Kidney (tissue), 14 donors: ENCODE data around the gene HIP1R. TPM values are rescaled to one million over a fixed set of nuclear protein-coding genes. Genes with fewer than 3 reads are reported as not detected.
A peak's percentile ranks its signal among the peaks of the same experiment; 100 is the strongest.

Experiments used
- DNase-seq, 5 donors: peaks; one replicate each; pipeline ENCODE4 v3.0.0-alpha.2; 2013 to 2020
- FAIRE-seq: peaks from 2 replicates; lab custom pipeline; 2012; peaks lifted over from hg19 to GRCh38; lab: Jason Lieb, UNC
- H3K27ac ChIP-seq, 2 donors: one replicate each; pipeline ENCODE4 v1.7.0; 2013; ENCODE audit warnings: low read depth in 2 of 2, low read length in 2 of 2, inconsistent platforms in 1 of 2
- H3K27me3 ChIP-seq: one replicate; pipeline ENCODE4 v1.7.1; 2013; ENCODE audit warnings: low read length, inconsistent platforms; ENCODE audit not compliant: control insufficient read depth, insufficient read depth
- H3K36me3 ChIP-seq, 3 donors: one replicate each; pipeline versions ENCODE4 v1.7.0 to v1.7.1; 2013; ENCODE audit warnings: low read length in 3 of 3, control low read depth in 1 of 3, inconsistent platforms in 1 of 3; ENCODE audit not compliant: insufficient read depth in 3 of 3, control insufficient read depth in 2 of 3
- H3K4me1 ChIP-seq, 3 donors: one replicate each; pipeline versions ENCODE4 v1.7.0 to v1.7.1; 2013; ENCODE audit warnings: low read length in 3 of 3, inconsistent platforms in 1 of 3, low read depth in 1 of 3; ENCODE audit not compliant: control insufficient read depth in 2 of 3, insufficient read depth in 2 of 3
- H3K4me3 ChIP-seq, 3 donors: one replicate each; pipeline versions ENCODE4 v1.7.0 to v1.8.1; 2013; ENCODE audit warnings: low read length in 3 of 3, control low read depth in 1 of 3, inconsistent platforms in 1 of 3
- H3K9ac ChIP-seq, 3 donors: one replicate each; pipeline versions ENCODE4 v1.7.0 to v1.7.1; 2013; ENCODE audit warnings: low read length in 3 of 3, control low read depth in 1 of 3, inconsistent platforms in 1 of 3
- H3K9me3 ChIP-seq, 3 donors: one replicate each; pipeline versions ENCODE4 v1.7.0 to v1.7.1; 2013; ENCODE audit warnings: low read length in 3 of 3, control low read depth in 1 of 3, inconsistent platforms in 1 of 3; ENCODE audit not compliant: control insufficient read depth in 2 of 3, insufficient read depth in 1 of 3
- intact Hi-C: fragments of 100-400 bp; cut with DNase I; formaldehyde crosslinking; loops from one replicate; pipeline ENCODE4 v1.11.1; 2022
- polyA plus RNA-seq: library from polyadenylated mRNA; stranded (reverse); fragments of 350-450 nt; fragmentation: Illumina TruSeq; extraction: RNeasy Lipid Tissue Mini Kit (QIAGEN cat#74804); gene quantifications from one replicate; pipeline ENCODE4 v1.2.3, GENCODE V29; 2014; ENCODE audit warnings: low read depth, low replicate concordance; ENCODE audit not compliant: insufficient read depth
- total RNA-seq: library from RNA; stranded (reverse); fragmentation: NEBNext Ultra II Directional; extraction: Animal tissue kit (Norgen Biotek cat#: 25700); gene quantifications from one replicate; pipeline ENCODE4 v1.2.1, GENCODE V29; 2021
- TF ChIP-seq, protein P1 (sequence below): IDR thresholded peaks from 3 replicates; pipeline ENCODE4 v1.5.1; 2012; ENCODE audit warnings: mild to moderate bottlenecking, moderate library complexity, borderline replicate concordance; ENCODE audit not compliant: insufficient read depth; ENCODE audit errors: extremely low read depth
- donor health status: control.
- donor health status: control.
- donor health status: control.
- donor health status: control.
- donor health status: control.
- donor health status: DM: yes; HTN: yes; CAD: no.
- donor health status: Normal renal cell carcinoma (clear cell type).

Gene HIP1R
- total and polyA plus RNA-seq, 2 donors from 2014 or later = 39.4 to 87.8 TPM

DNA sequence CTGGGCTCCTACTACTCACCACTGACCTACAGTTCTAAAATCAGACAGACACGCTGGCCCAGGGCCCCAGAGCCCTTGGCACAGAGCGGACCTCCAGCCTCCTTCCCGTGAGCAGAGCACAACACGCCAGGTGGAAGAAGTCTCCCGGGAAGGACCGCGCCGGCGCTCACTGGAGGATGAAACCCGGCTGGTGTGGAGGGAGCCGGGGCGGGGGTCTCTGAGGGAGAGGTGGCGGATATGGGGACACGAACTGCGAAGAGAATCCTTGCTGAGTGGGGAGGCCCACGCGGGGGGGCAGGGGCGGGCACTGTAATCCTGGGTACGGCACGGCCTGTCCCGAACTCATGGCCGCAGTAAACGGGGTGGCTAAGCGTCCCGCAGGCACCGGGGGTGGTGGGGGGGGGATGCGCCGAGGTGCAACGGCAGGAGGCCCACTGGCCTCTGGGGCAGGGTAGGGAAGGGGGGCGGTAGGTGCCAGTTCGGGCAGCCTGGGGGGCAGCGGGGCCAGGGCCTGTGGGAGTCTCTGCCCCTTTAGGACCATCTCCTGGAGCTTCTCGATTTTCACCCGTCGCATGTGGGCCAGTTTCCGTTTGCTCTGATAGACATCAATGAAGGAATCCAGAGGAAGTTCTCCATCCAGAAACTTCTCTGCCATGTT is 31.8 kb downstream of the HIP1R start:
- Histone ChIP-seq H3K36me3 (peaks cover 0 to 22% (median 11%) of the 10 kb centered on the region in 3 donors), H3K9ac (no peak overlapping the region), H3K27ac (peak overlapping the region; percentile 79 to 82), H3K4me1 (peaks cover 0 to 68% (median 42%) of the 10 kb centered on the region in 3 donors), H3K27me3 (no peaks in the 10 kb centered on the region), H3K4me3 (no peak overlapping the region), H3K9me3 (no peaks in the 10 kb centered on the region)
- TF ChIP-seq, protein P1, sequence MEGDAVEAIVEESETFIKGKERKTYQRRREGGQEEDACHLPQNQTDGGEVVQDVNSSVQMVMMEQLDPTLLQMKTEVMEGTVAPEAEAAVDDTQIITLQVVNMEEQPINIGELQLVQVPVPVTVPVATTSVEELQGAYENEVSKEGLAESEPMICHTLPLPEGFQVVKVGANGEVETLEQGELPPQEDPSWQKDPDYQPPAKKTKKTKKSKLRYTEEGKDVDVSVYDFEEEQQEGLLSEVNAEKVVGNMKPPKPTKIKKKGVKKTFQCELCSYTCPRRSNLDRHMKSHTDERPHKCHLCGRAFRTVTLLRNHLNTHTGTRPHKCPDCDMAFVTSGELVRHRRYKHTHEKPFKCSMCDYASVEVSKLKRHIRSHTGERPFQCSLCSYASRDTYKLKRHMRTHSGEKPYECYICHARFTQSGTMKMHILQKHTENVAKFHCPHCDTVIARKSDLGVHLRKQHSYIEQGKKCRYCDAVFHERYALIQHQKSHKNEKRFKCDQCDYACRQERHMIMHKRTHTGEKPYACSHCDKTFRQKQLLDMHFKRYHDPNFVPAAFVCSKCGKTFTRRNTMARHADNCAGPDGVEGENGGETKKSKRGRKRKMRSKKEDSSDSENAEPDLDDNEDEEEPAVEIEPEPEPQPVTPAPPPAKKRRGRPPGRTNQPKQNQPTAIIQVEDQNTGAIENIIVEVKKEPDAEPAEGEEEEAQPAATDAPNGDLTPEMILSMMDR = no peak
- intact Hi-C loops = no loop called here
- DNase-seq = peak in 2 of 5 donors; percentile 53 to 80
- no peak for FAIRE-seq

DNA sequence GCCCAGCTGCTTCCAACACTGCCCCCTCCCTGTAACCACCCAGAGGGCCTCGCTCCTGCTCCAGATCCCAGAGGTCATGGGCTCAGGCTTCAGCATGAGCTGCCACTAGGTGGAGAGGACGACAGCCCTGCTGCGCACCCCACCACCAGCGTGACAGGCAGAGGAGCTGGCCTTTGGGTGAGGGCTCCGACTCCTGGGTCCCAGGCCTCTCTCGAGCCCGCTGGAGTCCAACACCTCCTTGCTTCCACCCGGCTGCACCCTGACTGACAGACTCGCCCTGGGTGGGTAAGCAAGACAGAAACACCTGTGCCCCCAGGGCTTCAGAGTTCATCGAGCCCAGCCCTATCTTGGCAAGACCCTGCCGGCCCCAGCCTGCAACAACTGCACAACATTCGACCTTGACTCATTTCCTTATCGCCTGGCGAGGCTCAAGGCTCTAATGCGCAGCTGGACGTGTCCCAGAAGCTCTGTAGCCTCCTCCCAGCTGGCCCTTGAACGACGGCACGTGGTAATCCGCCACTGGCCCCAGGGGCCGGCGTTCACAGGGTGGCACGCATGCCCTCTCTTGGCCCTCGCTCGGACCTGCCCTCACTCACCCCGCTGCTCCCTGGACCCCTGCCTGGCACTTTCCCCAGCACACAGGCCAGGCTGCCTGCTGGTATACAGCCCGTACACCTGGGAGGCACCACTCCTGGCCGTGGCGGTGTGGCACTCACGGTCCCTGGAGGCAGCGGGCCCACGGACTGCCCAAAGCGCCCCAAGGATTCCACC is 32.6 kb downstream of the HIP1R start:
- intact Hi-C loops = no loop called here
- peaks cover 0 to 22% (median 11%) of the 10 kb centered on the region in 3 donors for H3K36me3 ChIP-seq
- peaks cover 0 to 72% (median 45%) of the 10 kb centered on the region in 3 donors for H3K4me1 ChIP-seq
- TF ChIP-seq, protein P1 = peak; percentile 45
- DNase-seq (peak in 2 of 5 donors; percentile 49 to 88), FAIRE-seq (no peak)
- peak overlapping the region in 1 of 3 donors; percentile 21 for H3K9ac ChIP-seq
- H3K9me3 ChIP-seq = no peaks in the 10 kb centered on the region
- peak overlapping the region; percentile 79 for H3K27ac ChIP-seq
- H3K27me3 ChIP-seq = no peaks in the 10 kb centered on the region
- H3K4me3 ChIP-seq = no peak overlapping the region

DNA sequence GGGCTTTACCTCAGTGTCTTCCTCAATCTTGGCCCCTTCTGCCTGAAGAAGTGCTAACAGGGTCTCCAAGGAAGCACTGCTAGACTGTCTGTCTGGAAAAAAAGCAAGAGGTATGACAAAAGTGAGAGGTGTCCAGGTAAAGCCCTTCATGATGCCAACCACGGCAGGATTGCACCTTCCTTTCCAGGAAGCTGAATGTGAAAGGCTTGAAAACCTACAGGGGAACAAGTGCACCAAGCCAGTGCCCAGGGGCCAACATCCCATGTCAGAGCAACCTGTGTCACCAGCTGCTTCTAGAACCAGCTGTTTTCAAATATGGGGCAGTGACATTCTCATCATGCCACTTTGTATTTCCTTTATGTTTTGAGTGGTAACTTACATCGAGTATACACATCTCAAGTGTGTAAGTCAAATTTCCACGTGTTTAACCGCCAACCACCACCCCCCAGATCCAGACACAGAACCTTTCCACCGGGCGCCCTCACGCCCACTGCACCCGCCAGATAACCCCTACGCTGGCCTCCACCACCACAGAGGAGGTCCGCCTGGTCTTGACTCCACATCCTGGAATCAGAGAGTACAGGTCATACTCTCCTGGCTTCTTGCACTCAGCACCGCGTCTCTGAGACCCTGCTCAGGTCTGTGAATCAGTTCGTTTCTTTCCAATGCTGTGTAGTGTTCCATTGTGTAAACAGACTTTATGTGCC is 33.4 kb downstream of the HIP1R start:
- Histone ChIP-seq H3K27me3 (no peaks in the 10 kb centered on the region), H3K9me3 (no peaks in the 10 kb centered on the region), H3K4me1 (peaks cover 0 to 72% (median 49%) of the 10 kb centered on the region in 3 donors), H3K9ac (peak overlapping the region in 1 of 3 donors; percentile 21), H3K27ac (peak overlapping the region; percentile 79), H3K4me3 (no peak overlapping the region), H3K36me3 (peaks cover 0 to 22% (median 11%) of the 10 kb centered on the region in 3 donors)
- FAIRE-seq = no peak
- DNase-seq = peak in 1 of 5 donors; percentile 48
- intact Hi-C loops = no loop called here
- TF ChIP-seq, protein P1 = no peak
